DND-41 (cell line): ENCODE results near the gene WHRN.

Experiments used
- ATAC-seq: fragments of 200-7000 bp; cut with Tn5 transposase; 3 replicates; pipeline ENCODE4 v1.9.1; 2021; ENCODE audit warnings: low read depth; ENCODE audit not compliant: insufficient read depth
- DNase-seq: peaks from one replicate; pipeline ENCODE4 v3.0.0-alpha.2; 2020
- H2AFZ ChIP-seq: 2 replicates; pipeline ENCODE4 v1.6.0; 2012; ENCODE audit warnings: low read depth, low read length
- H3K27ac ChIP-seq: 2 replicates; pipeline ENCODE4 v1.5.1; 2012; ENCODE audit warnings: low read length, inconsistent platforms
- H3K27me3 ChIP-seq: fragments of 200-600 bp; sonication (generic); 2 replicates; pipeline ENCODE4 v1.6.0; 2012; ENCODE audit warnings: low read length, mild to moderate bottlenecking, inconsistent platforms; ENCODE audit not compliant: insufficient read depth, poor library complexity
- H3K36me3 ChIP-seq: 2 replicates; pipeline ENCODE4 v1.5.1; 2012; ENCODE audit warnings: low read length, inconsistent platforms; ENCODE audit not compliant: insufficient read depth
- H3K4me1 ChIP-seq: 2 replicates; pipeline ENCODE4 v1.5.1; 2012; ENCODE audit warnings: mild to moderate bottlenecking, low read length; ENCODE audit not compliant: insufficient read depth
- H3K4me2 ChIP-seq: 2 replicates; pipeline ENCODE4 v1.6.0; 2012; ENCODE audit warnings: mild to moderate bottlenecking, moderate library complexity, low read length, inconsistent platforms; ENCODE audit not compliant: insufficient read depth
- H3K4me3 ChIP-seq, 2 experiments: fragments of 200-600 bp in 1 of 2; shearing (Covaris generic) in 1 of 2; 2 replicates each; pipeline ENCODE4 v1.5.1; 2012 to 2016; ENCODE audit warnings: inconsistent platforms in 2 of 2, low read length in 2 of 2, mild to moderate bottlenecking in 2 of 2, low read depth in 1 of 2, moderate library complexity in 1 of 2
- H3K79me2 ChIP-seq: 2 replicates; pipeline ENCODE4 v1.6.0; 2012; ENCODE audit warnings: low read length, inconsistent platforms; ENCODE audit not compliant: insufficient read depth
- H3K9ac ChIP-seq: 2 replicates; pipeline ENCODE4 v1.6.0; 2012; ENCODE audit warnings: low read depth, mild to moderate bottlenecking, inconsistent platforms, low read length, moderate library complexity
- H3K9me3 ChIP-seq: 2 replicates; pipeline ENCODE4 v1.5.1; 2012; ENCODE audit warnings: low read length, moderate library complexity, mild to moderate bottlenecking, inconsistent platforms; ENCODE audit not compliant: insufficient read depth, severe bottlenecking
- H4K20me1 ChIP-seq: 2 replicates; pipeline ENCODE4 v1.6.0; 2012; ENCODE audit warnings: low read length; ENCODE audit not compliant: insufficient read depth
- CTCF ChIP-seq: IDR thresholded peaks from 2 replicates; pipeline ENCODE4 v1.5.1; 2012; ENCODE audit warnings: borderline replicate concordance, low read length, moderate library complexity, mild to moderate bottlenecking; ENCODE audit not compliant: poor library complexity, severe bottlenecking; ENCODE audit errors: extremely low read depth
- EZH2 ChIP-seq: IDR thresholded peaks from 3 replicates; pipeline ENCODE4 v1.6.1; 2012; ENCODE audit warnings: borderline replicate concordance, low read depth, mild to moderate bottlenecking, moderate library complexity, low read length, inconsistent platforms; ENCODE audit not compliant: severe bottlenecking

The WHRN gene

GRCh38 chr9:114478459-114478858, 26.8 kb downstream of the WHRN start:
- no peak for DNase-seq
- Histone ChIP-seq H3K4me3 (no peak overlapping the region), H2AFZ (no peak overlapping the region), H3K9me3 (no peaks in the 10 kb centered on the region), H3K27me3 (peaks cover 4% of the 10 kb centered on the region), H3K27ac (no peak overlapping the region), H3K9ac (no peak overlapping the region), H3K4me1 (no peaks in the 10 kb centered on the region), H3K36me3 (no peaks in the 10 kb centered on the region), H4K20me1 (no peaks in the 10 kb centered on the region), H3K79me2 (no peaks in the 10 kb centered on the region), H3K4me2 (no peak overlapping the region)
- ATAC-seq, result no peak
- no peak for TF ChIP-seq CTCF
- no peak for TF ChIP-seq EZH2

GRCh38 chr9:114477642-114478041, 27.6 kb downstream of the WHRN start:
- Histone ChIP-seq H3K9me3 (no peaks in the 10 kb centered on the region), H3K79me2 (no peaks in the 10 kb centered on the region), H3K27me3 (peaks cover 5% of the 10 kb centered on the region), H3K4me1 (no peaks in the 10 kb centered on the region), H3K9ac (no peak overlapping the region), H4K20me1 (no peaks in the 10 kb centered on the region), H3K27ac (no peak overlapping the region), H3K4me3 (no peak overlapping the region), H2AFZ (no peak overlapping the region), H3K4me2 (no peak overlapping the region), H3K36me3 (no peaks in the 10 kb centered on the region)
- DNase-seq, result no peak
- ATAC-seq, result no peak
- TF ChIP-seq EZH2 (no peak), CTCF (no peak)

- H3K79me2 ChIP-seq, result no peaks in the 10 kb centered on the region
- no peaks in the 10 kb centered on the region for H3K4me1 ChIP-seq
- no peaks in the 10 kb centered on the region for H4K20me1 ChIP-seq
- DNase-seq (no peak), ATAC-seq (no peak)
- no peak overlapping the region for H3K4me2 ChIP-seq
- H2AFZ ChIP-seq, result no peak overlapping the region
- H3K9me3 ChIP-seq, result no peaks in the 10 kb centered on the region
- no peak overlapping the region for H3K9ac ChIP-seq
- H3K27ac ChIP-seq, result no peak overlapping the region
- TF ChIP-seq CTCF (no peak), EZH2 (no peak)
- no peak overlapping the region for H3K4me3 ChIP-seq
- H3K36me3 ChIP-seq, result no peaks in the 10 kb centered on the region
- H3K27me3 ChIP-seq, result peaks cover 5% of the 10 kb centered on the region
Observed at GRCh38 chr9:114476891-114477469, 28.3 kb downstream of the WHRN start.
